Measurements from ENCODE around the gene BDKRB1. TPM values are rescaled to one million over a fixed set of nuclear protein-coding genes. Genes with fewer than 3 reads are reported as not detected.

The BDKRB1 gene
- total RNA-seq, 6 experiments from 2014 or later = 0.31 TPM; not detected in 5

- ATAC-seq = no peak
- Histone ChIP-seq H3K9me3 (no peaks in the 10 kb centered on the region), H3K27me3 (no peaks in the 10 kb centered on the region), H3K27ac (no peak overlapping the region), H3K36me3 (no peaks in the 10 kb centered on the region), H3K4me3 (no peak overlapping the region), H3K4me1 (no peaks in the 10 kb centered on the region)
- DNase-seq = no peak
- intact Hi-C loops (cut with DNase I) = no loop called here
- no peak for TF ChIP-seq POLR2A (IDR thresholded peaks at IDR 0.05)
- TF ChIP-seq CTCF (IDR thresholded peaks at IDR 0.05) = no peak
- 42% methylated on average over 4 of the region's 4 CpGs for WGBS (ENCODE audit: insufficient coverage, low coverage, low lambda C conversion rate, missing lambda C conversion rate)
Measured at GRCh38 chr14:96235426-96235825, 20.6 kb upstream of the BDKRB1 start.

- no peak overlapping the region for H3K4me3 ChIP-seq
- no peak for DNase-seq
- no peak for TF ChIP-seq POLR2A (IDR thresholded peaks at IDR 0.05)
- TF ChIP-seq CTCF (IDR thresholded peaks at IDR 0.05) = no peak
- WGBS (ENCODE audit: insufficient coverage, low coverage, low lambda C conversion rate, missing lambda C conversion rate) = no CpG with 5 or more reads among the region's 2 CpGs
- intact Hi-C loops (cut with DNase I) = no loop called here
- no peaks in the 10 kb centered on the region for H3K27me3 ChIP-seq
- no peaks in the 10 kb centered on the region for H3K9me3 ChIP-seq
- ATAC-seq = no peak
- no peak overlapping the region for H3K27ac ChIP-seq
- H3K4me1 ChIP-seq = no peaks in the 10 kb centered on the region
- H3K36me3 ChIP-seq = no peaks in the 10 kb centered on the region
Measured at GRCh38 chr14:96237641-96238040, 18.4 kb upstream of the BDKRB1 start.

GRCh38 chr14:96238676-96239265, 17.2 kb upstream of the BDKRB1 start:
- 50% methylated on average over 6 of the region's 7 CpGs for WGBS (ENCODE audit: insufficient coverage, low coverage, low lambda C conversion rate, missing lambda C conversion rate)
- DNase-seq (no peak), ATAC-seq (no peak)
- Histone ChIP-seq H3K4me3 (no peak overlapping the region), H3K27ac (no peak overlapping the region), H3K36me3 (no peaks in the 10 kb centered on the region), H3K9me3 (no peaks in the 10 kb centered on the region), H3K4me1 (no peaks in the 10 kb centered on the region), H3K27me3 (no peaks in the 10 kb centered on the region)
- intact Hi-C loops (cut with DNase I) = no loop called here
- TF ChIP-seq POLR2A (IDR thresholded peaks at IDR 0.05) (no peak), CTCF (IDR thresholded peaks at IDR 0.05) (no peak)

- H3K27ac ChIP-seq = no peak overlapping the region
- intact Hi-C loops (cut with DNase I) = no loop called here
- H3K4me1 ChIP-seq = no peaks in the 10 kb centered on the region
- TF ChIP-seq POLR2A (IDR thresholded peaks at IDR 0.05) (no peak), CTCF (IDR thresholded peaks at IDR 0.05) (no peak)
- H3K27me3 ChIP-seq = no peaks in the 10 kb centered on the region
- no peaks in the 10 kb centered on the region for H3K36me3 ChIP-seq
- DNase-seq (no peak), ATAC-seq (no peak)
- 46% methylated on average over 9 of the region's 9 CpGs for WGBS (ENCODE audit: insufficient coverage, low coverage, low lambda C conversion rate, missing lambda C conversion rate)
- no peak overlapping the region for H3K4me3 ChIP-seq
- H3K9me3 ChIP-seq = no peaks in the 10 kb centered on the region
Measured at GRCh38 chr14:96239711-96240141, 16.3 kb upstream of the BDKRB1 start.

- Histone ChIP-seq H3K4me3 (no peak overlapping the region), H3K27me3 (no peaks in the 10 kb centered on the region), H3K27ac (no peak overlapping the region), H3K9me3 (no peaks in the 10 kb centered on the region), H3K36me3 (no peaks in the 10 kb centered on the region), H3K4me1 (no peaks in the 10 kb centered on the region)
- 74% methylated on average over 7 of the region's 18 CpGs for WGBS (ENCODE audit: insufficient coverage, low coverage, low lambda C conversion rate, missing lambda C conversion rate)
- TF ChIP-seq CTCF (IDR thresholded peaks at IDR 0.05) (no peak), POLR2A (IDR thresholded peaks at IDR 0.05) (no peak)
- intact Hi-C loops (cut with DNase I) = no loop called here
- DNase-seq = no peak
- no peak for ATAC-seq
Measured at GRCh38 chr14:96240641-96241040, 15.4 kb upstream of the BDKRB1 start.
